ENCODE measurements around the gene TSSC4.

Gene TSSC4

DNA sequence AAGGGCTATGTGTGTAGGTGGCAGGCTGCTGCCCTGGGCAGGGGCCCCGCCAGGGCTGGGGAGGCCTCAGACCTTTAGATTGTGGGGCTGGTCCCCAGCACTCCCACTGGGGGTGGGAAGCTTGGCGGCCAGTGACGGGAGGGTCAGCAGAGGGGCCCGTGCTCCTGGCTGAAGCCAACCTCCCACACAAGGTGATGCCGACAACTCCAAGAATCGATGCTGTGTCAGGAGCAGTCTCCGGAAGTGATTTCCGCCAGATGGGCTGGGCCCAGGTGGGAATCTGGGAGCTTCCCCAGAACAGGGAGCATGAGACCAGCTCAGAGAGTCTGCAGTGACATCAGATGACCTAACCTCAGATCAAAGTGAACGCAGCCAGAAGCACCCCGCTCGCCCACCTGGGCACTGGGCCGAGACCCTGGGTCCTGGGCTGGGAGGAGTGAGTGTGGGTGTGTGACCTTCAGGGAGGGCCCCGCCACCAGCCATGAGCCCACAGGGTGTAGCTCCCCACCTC lies 36.0 kb downstream of the TSSC4 start:
- TF ChIP-seq, protein P1, sequence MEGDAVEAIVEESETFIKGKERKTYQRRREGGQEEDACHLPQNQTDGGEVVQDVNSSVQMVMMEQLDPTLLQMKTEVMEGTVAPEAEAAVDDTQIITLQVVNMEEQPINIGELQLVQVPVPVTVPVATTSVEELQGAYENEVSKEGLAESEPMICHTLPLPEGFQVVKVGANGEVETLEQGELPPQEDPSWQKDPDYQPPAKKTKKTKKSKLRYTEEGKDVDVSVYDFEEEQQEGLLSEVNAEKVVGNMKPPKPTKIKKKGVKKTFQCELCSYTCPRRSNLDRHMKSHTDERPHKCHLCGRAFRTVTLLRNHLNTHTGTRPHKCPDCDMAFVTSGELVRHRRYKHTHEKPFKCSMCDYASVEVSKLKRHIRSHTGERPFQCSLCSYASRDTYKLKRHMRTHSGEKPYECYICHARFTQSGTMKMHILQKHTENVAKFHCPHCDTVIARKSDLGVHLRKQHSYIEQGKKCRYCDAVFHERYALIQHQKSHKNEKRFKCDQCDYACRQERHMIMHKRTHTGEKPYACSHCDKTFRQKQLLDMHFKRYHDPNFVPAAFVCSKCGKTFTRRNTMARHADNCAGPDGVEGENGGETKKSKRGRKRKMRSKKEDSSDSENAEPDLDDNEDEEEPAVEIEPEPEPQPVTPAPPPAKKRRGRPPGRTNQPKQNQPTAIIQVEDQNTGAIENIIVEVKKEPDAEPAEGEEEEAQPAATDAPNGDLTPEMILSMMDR (conservative IDR thresholded peaks at IDR 0.05; ENCODE audit: low read depth, low read length) = no peak
- no peak overlapping the region for H3K4me3 ChIP-seq (ENCODE audit: low read length)
- DNase-seq (ENCODE audit: low read depth) = no peak

DNA sequence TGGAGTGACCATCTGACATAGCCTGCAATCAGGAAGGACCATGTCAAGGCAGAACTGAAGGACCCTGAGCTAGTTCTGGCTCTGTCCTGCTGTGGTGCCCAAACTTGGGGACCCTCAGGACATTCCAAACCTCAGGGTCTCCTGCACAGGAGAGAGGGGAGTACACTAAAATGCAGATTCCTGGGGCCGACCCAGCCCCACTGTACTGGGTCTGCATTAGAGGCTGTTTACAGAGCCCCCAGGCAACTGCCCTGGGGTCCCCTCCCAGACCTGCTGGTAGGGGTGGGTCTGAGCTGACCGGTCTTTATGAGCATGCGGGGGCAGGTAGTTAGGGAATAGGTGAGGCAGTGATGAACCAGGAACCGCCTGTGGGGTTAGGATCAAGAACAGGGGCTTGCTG lies 37.0 kb downstream of the TSSC4 start:
- TF ChIP-seq, protein P1 (conservative IDR thresholded peaks at IDR 0.05; ENCODE audit: low read depth, low read length) = no peak
- H3K4me3 ChIP-seq (ENCODE audit: low read length) = no peak overlapping the region
- no peak for DNase-seq (ENCODE audit: low read depth)

DNA sequence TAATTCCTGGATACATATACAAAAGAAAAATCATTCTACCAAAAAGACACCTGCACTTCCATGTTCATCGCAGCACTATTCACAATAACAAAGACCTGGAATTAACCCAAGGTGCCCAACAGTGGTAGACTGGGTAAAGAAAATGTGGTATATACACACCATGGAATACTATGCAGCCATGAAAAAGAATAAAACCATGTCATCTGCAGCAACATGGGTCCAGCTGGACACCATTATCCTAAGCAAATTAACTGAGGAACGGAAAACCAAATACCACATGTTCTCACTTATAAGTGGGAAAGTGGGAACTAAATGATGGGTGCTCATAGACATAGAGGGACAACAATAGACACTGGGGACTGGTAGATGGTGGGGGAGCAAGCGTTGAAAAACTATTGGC lies 39.3 kb downstream of the TSSC4 start:
- TF ChIP-seq, protein P1 (conservative IDR thresholded peaks at IDR 0.05; ENCODE audit: low read depth, low read length) = no peak
- no peak overlapping the region for H3K4me3 ChIP-seq (ENCODE audit: low read length)
- DNase-seq (ENCODE audit: low read depth) = no peak

DNA sequence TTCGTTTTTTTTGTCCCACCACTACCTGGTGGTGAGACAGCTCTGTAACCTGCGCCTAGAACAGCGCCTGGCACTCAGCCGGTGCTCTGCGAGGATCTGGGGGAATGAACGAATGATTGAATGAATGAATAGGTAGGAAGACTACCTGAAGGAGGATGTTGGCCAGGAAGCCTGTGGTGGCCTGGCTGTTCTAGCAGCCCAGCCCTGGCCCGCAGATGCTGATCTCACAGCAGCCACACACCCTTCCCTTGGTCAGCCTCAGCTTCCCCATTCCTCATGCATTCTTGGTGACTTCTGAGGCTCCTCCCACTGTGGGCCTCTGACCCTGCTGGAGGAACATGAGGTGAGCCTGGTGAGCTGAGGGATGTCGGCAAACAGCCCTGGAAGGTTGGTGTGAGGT lies 40.1 kb downstream of the TSSC4 start:
- no peak overlapping the region for H3K4me3 ChIP-seq (ENCODE audit: low read length)
- TF ChIP-seq, protein P1 (conservative IDR thresholded peaks at IDR 0.05; ENCODE audit: low read depth, low read length) = no peak
- DNase-seq (ENCODE audit: low read depth) = no peak

DNA sequence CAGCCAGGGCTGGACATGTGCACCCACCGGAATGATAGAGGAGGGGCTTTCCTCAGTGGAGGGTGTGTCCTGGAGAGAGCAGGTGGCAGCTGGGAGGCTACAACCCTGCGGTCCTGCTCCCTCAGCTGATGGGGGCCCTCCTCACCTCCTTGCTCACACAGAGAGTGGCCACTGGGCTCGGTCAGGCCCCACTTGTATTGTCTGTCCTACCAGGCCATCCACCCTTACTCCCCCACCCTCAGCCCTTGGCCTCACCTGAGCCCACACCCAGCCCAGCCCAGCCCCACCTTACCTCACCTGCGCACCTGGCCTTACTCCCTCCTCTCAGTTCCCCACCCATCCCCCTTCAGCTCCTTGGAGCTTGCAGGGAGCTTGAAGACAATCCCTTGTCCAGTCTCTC lies 40.6 kb downstream of the TSSC4 start:
- H3K4me3 ChIP-seq (ENCODE audit: low read length) = no peak overlapping the region
- TF ChIP-seq, protein P1 (conservative IDR thresholded peaks at IDR 0.05; ENCODE audit: low read depth, low read length) = no peak
- no peak for DNase-seq (ENCODE audit: low read depth)

DNA sequence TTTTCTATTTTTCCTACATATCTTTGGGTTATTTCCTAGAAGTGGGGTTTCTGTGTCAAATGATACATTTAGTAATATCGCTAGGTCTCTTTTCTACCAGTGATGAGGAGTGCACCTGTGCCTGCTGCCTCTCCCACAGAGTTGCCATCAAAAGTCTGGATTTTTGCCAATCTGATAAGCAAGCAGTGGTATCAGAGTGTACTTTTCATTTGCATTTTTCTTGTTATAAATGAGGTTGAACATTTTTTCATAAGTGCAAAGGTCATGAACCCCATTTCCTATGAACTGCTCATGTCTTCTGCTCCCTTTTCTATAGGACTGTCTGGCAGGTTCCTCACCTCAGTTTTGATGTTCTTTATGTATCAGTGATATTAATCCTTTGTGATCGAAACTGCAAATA lies 42.0 kb downstream of the TSSC4 start:
- TF ChIP-seq, protein P1 (conservative IDR thresholded peaks at IDR 0.05; ENCODE audit: low read depth, low read length) = no peak
- DNase-seq (ENCODE audit: low read depth) = no peak
- H3K4me3 ChIP-seq (ENCODE audit: low read length) = no peak overlapping the region

DNA sequence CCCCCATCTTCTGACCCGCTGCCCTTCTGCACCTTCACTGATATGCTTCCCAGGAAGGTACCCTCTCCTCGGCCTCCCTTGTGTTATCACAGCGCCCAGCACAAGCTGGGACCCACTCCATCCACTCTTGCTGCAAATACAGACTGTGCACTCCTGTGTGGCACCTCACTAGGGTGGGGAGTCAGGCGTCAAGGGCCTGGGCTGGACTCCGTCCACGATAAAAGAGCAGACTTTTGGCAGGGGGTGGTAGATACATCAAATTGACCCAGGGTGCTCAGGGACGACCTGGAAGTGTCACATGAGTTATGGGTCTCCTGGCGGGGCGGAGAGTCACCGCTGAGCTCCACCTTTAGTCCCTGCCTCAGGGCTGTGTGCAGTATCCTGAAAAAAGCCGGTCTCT lies 42.9 kb downstream of the TSSC4 start:
- DNase-seq (ENCODE audit: low read depth) = no peak
- H3K4me3 ChIP-seq (ENCODE audit: low read length) = no peak overlapping the region
- TF ChIP-seq, protein P1 (conservative IDR thresholded peaks at IDR 0.05; ENCODE audit: low read depth, low read length) = no peak

Data from retinal pigment epithelial cell (primary cell).